MM.1S (cell line): ENCODE measurements around the gene PRELID2.

Source experiments
- DNase-seq: peaks from one replicate; pipeline ENCODE4 v3.0.0-alpha.2; 2015
- H2AFZ ChIP-seq: fragments of 300-600 bp; sonication (generic); 2 replicates; pipeline ENCODE4 v1.6.0; 2016; ENCODE audit warnings: antibody characterized with exemption, low read length
- H3F3A ChIP-seq: fragments of 300-600 bp; sonication (generic); 2 replicates; pipeline ENCODE4 v1.6.1; 2016; ENCODE audit warnings: mild to moderate bottlenecking, antibody characterized with exemption, low read length, moderate library complexity, mixed read lengths; ENCODE audit not compliant: insufficient read depth
- H3K27ac ChIP-seq: fragments of 300-600 bp; sonication (generic); 2 replicates; pipeline ENCODE4 v1.5.1; 2016; ENCODE audit warnings: mild to moderate bottlenecking, low read length
- H3K27me3 ChIP-seq: fragments of 300-600 bp; sonication (generic); replicated peaks from 2 replicates; pipeline ENCODE4 v1.6.0; 2016; ENCODE audit warnings: low read length; ENCODE audit not compliant: insufficient read depth
- H3K36me3 ChIP-seq: fragments of 300-600 bp; sonication (generic); replicated peaks from 2 replicates; pipeline ENCODE4 v1.6.1; 2016; ENCODE audit warnings: mild to moderate bottlenecking, low read length, mixed read lengths; ENCODE audit not compliant: insufficient read depth
- H3K4me1 ChIP-seq: fragments of 300-600 bp; sonication (generic); 2 replicates; pipeline ENCODE4 v1.6.1; 2016; ENCODE audit warnings: low read length, mixed read lengths
- H3K4me2 ChIP-seq: fragments of 300-600 bp; sonication (generic); 2 replicates; pipeline ENCODE4 v1.6.0; 2016; ENCODE audit warnings: low read depth, low read length
- H3K4me3 ChIP-seq: fragments of 300-600 bp; sonication (generic); 2 replicates; pipeline ENCODE4 v1.5.1; 2016; ENCODE audit warnings: low read length, mixed read lengths
- H3K79me2 ChIP-seq: fragments of 300-600 bp; sonication (generic); 2 replicates; pipeline ENCODE4 v1.6.1; 2016; ENCODE audit warnings: mixed run types, low read length, mixed read lengths
- H3K9ac ChIP-seq: fragments of 300-600 bp; sonication (generic); 2 replicates; pipeline ENCODE4 v1.6.1; 2016; ENCODE audit warnings: low read length, mixed read lengths
- H3K9me2 ChIP-seq: fragments of 300-600 bp; sonication (generic); replicated peaks from 2 replicates; pipeline ENCODE4 v1.6.1; 2016; ENCODE audit warnings: mild to moderate bottlenecking, low read length, mixed read lengths; ENCODE audit not compliant: insufficient read depth
- H3K9me3 ChIP-seq: fragments of 300-600 bp; sonication (generic); replicated peaks from 2 replicates; pipeline ENCODE4 v1.6.1; 2016; ENCODE audit warnings: mild to moderate bottlenecking, low read length, mixed read lengths; ENCODE audit not compliant: insufficient read depth
- H4K20me1 ChIP-seq: fragments of 300-600 bp; sonication (generic); 2 replicates; pipeline ENCODE4 v1.6.1; 2016; ENCODE audit warnings: mild to moderate bottlenecking, low read length, moderate library complexity, mixed read lengths; ENCODE audit not compliant: insufficient read depth
- CTCF ChIP-seq: fragments of 300-600 bp; sonication (generic); IDR thresholded peaks from 2 replicates; pipeline ENCODE4 v1.5.1; 2016; ENCODE audit warnings: antibody characterized with exemption, low read length, mixed read lengths
- EZH2 ChIP-seq: fragments of 300-600 bp; sonication (generic); optimal IDR thresholded peaks from 2 replicates; pipeline ENCODE3; 2017; ENCODE audit warnings: low read depth, mild to moderate bottlenecking, antibody characterized with exemption, low read length, mixed read lengths
- EZH2phosphoT487 ChIP-seq: fragments of 300-600 bp; sonication (generic); IDR thresholded peaks from 2 replicates; pipeline ENCODE4 v1.6.1; 2018; ENCODE audit warnings: antibody characterized with exemption, low read length

The PRELID2 gene

GRCh38 chr5:145791866-145792265, 43.3 kb downstream of the PRELID2 start:
- Histone ChIP-seq H3K9me2 (no peaks in the 10 kb centered on the region), H3K9ac (no peak overlapping the region)
- no peak for TF ChIP-seq EZH2

DNA sequence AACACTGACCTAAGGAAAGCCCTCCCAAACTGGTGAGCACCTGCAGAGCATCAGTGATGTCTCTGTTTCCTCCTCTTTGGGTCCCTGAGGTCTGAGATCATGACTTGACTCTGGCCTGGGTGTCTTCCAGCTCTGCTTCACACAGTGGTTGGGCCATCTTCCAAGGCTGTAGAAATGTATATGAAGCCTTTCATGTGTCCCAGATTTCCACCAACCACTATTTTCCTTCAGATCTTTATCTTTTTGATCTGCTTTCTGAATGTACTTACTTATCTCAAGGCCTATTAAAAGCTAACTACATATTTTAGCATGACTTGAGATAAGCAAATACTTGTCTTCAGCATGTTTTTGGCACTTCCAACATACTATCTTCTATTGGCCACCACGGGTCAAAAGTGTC, 47.1 kb downstream of the PRELID2 start:
- Histone ChIP-seq H3K36me3 (no peaks in the 10 kb centered on the region), H3K9ac (no peak overlapping the region), H4K20me1 (no peaks in the 10 kb centered on the region), H3K4me3 (no peak overlapping the region), H3K9me3 (no peaks in the 10 kb centered on the region), H3K4me2 (no peak overlapping the region), H3K27me3 (no peaks in the 10 kb centered on the region), H3K9me2 (no peaks in the 10 kb centered on the region), H3K4me1 (no peaks in the 10 kb centered on the region), H3K27ac (no peak overlapping the region), H3F3A (no peaks in the 10 kb centered on the region), H2AFZ (no peak overlapping the region), H3K79me2 (no peaks in the 10 kb centered on the region)
- no peak for DNase-seq
- TF ChIP-seq EZH2 (no peak), CTCF (no peak), EZH2phosphoT487 (no peak)

More at GRCh38 chr5:145791866-145792265, 43.3 kb downstream of the PRELID2 start:
- no peak for DNase-seq
- Histone ChIP-seq H3K27ac (no peak overlapping the region), H3K4me1 (no peaks in the 10 kb centered on the region), H3K9me3 (no peaks in the 10 kb centered on the region), H3K79me2 (no peaks in the 10 kb centered on the region), H4K20me1 (no peaks in the 10 kb centered on the region), H3F3A (no peaks in the 10 kb centered on the region), H3K4me2 (no peak overlapping the region), H2AFZ (no peak overlapping the region), H3K36me3 (no peaks in the 10 kb centered on the region), H3K4me3 (no peak overlapping the region), H3K27me3 (no peaks in the 10 kb centered on the region)

DNA sequence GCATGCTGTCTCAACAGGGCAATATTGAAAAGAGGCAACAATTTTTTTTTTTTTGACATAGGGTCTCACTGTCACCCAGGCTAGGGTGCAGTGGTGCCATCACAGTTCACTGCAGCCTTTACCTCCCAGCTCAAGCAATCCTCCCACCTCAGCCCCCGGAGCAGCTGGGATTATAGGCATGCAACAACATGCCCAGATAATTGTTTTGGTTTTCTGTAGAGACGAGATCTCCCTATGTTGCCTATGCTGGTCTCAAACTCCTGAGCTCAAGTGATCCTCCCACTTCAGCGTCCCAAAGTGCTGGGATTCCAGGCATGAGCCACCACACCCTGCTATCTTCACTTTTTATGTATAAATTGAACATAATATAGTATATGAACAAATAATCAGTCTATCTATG, 47.6 kb downstream of the PRELID2 start:
- no peaks in the 10 kb centered on the region for H3K27me3 ChIP-seq
- H3K4me1 ChIP-seq, result no peaks in the 10 kb centered on the region
- H3K4me3 ChIP-seq, result no peak overlapping the region
- H4K20me1 ChIP-seq, result no peaks in the 10 kb centered on the region
- no peaks in the 10 kb centered on the region for H3K36me3 ChIP-seq
- H3F3A ChIP-seq, result no peaks in the 10 kb centered on the region
- no peaks in the 10 kb centered on the region for H3K9me2 ChIP-seq
- no peaks in the 10 kb centered on the region for H3K9me3 ChIP-seq
- H3K9ac ChIP-seq, result no peak overlapping the region
- H3K27ac ChIP-seq, result no peak overlapping the region
- H2AFZ ChIP-seq, result no peak overlapping the region
- DNase-seq, result no peak
- TF ChIP-seq EZH2phosphoT487 (no peak), CTCF (no peak), EZH2 (no peak)
- no peak overlapping the region for H3K4me2 ChIP-seq
- no peaks in the 10 kb centered on the region for H3K79me2 ChIP-seq

- no peaks in the 10 kb centered on the region for H3K9me3 ChIP-seq
- no peaks in the 10 kb centered on the region for H3K4me1 ChIP-seq
- H3K4me3 ChIP-seq, result no peak overlapping the region
- no peaks in the 10 kb centered on the region for H3F3A ChIP-seq
- H3K4me2 ChIP-seq, result no peak overlapping the region
- DNase-seq, result no peak
- no peak for TF ChIP-seq EZH2phosphoT487
- no peaks in the 10 kb centered on the region for H3K9me2 ChIP-seq
- H3K27ac ChIP-seq, result no peak overlapping the region
- H3K9ac ChIP-seq, result no peak overlapping the region
- H3K27me3 ChIP-seq, result no peaks in the 10 kb centered on the region
- H2AFZ ChIP-seq, result no peak overlapping the region
- no peaks in the 10 kb centered on the region for H3K36me3 ChIP-seq
- no peaks in the 10 kb centered on the region for H3K79me2 ChIP-seq
- no peaks in the 10 kb centered on the region for H4K20me1 ChIP-seq
These were observed 48.1 kb downstream of the PRELID2 start for GRCh38 chr5:145787001-145787400.
